Spleen (tissue), 11 donors: ENCODE results near the gene CCDC12. TPM values are rescaled to one million over a fixed set of nuclear protein-coding genes. Genes with fewer than 3 reads are reported as not detected.
A peak's percentile ranks its signal among the peaks of the same experiment; 100 is the strongest.

Source experiments
- DNase-seq: peaks from one replicate; pipeline ENCODE4 v3.0.0-alpha.2; 2020
- H3K27ac ChIP-seq, 8 donors: fragments of 200-600 bp; sonication (generic) in 7 of 8; 1 replicate in 4 of 8; 2 replicates in 4 of 8; pipeline versions ENCODE4 v1.5.0 to v1.8.0; 2016 to 2021; ENCODE audit warnings: inconsistent platforms in 4 of 8, mild to moderate bottlenecking in 4 of 8, moderate library complexity in 1 of 8
- H3K27me3 ChIP-seq, 7 donors: fragments of 200-600 bp; sonication (generic) in 6 of 7; replicated peaks in 1 of 7; 1 replicate in 4 of 7; 2 replicates in 3 of 7; pipeline versions ENCODE4 v1.5.0 to v1.8.0; 2016 to 2021; ENCODE audit warnings: inconsistent platforms in 3 of 7, mild to moderate bottlenecking in 1 of 7
- H3K36me3 ChIP-seq, 6 donors: fragments of 200-600 bp; sonication (generic) in 5 of 6; 1 replicate in 4 of 6; 2 replicates in 2 of 6; pipeline versions ENCODE4 v1.5.0 to v1.8.0; 2016 to 2021; ENCODE audit warnings: inconsistent platforms in 2 of 6
- H3K4me1 ChIP-seq, 6 donors: fragments of 200-600 bp; sonication (generic) in 5 of 6; 1 replicate in 3 of 6; 2 replicates in 3 of 6; pipeline versions ENCODE4 v1.5.0 to v1.8.0; 2016 to 2021; ENCODE audit warnings: inconsistent platforms in 3 of 6
- H3K4me3 ChIP-seq, 8 donors: fragments of 200-600 bp; sonication (generic) in 7 of 8; 1 replicate in 4 of 8; 2 replicates in 4 of 8; pipeline versions ENCODE4 v1.5.0 to v1.8.0; 2016 to 2021; ENCODE audit warnings: inconsistent platforms in 4 of 8, mild to moderate bottlenecking in 4 of 8, moderate library complexity in 2 of 8
- H3K9me3 ChIP-seq, 8 donors: fragments of 200-600 bp; sonication (generic) in 7 of 8; 1 replicate in 4 of 8; 2 replicates in 4 of 8; pipeline versions ENCODE4 v1.5.0 to v1.8.0; 2016 to 2021; ENCODE audit warnings: inconsistent platforms in 4 of 8
- CTCF ChIP-seq, 11 experiments: fragments of 200-600 bp in 7 of 11; fragments of 450-650 bp in 4 of 11; sonication (generic) in 4 of 11; IDR thresholded peaks in 8 of 11; conservative IDR thresholded peaks in 3 of 11; 1 replicate in 7 of 11; 2 replicates in 4 of 11; pipeline versions ENCODE4 v1.4.0 to v1.8.0; 2016 to 2021; ENCODE audit warnings: antibody characterized with exemption in 11 of 11, inconsistent platforms in 4 of 11, mild to moderate bottlenecking in 1 of 11
- POLR2A ChIP-seq, 3 donors: fragments of 450-650 bp; IDR thresholded peaks; one replicate each; pipeline ENCODE4 v1.5.1; 2017; ENCODE audit warnings: antibody characterized with exemption in 3 of 3, mild to moderate bottlenecking in 1 of 3
- POLR2AphosphoS5 ChIP-seq, 3 donors: sonication (generic); formaldehyde crosslinking; IDR thresholded peaks; one replicate each; pipeline ENCODE4 v1.5.1; 2017; ENCODE audit warnings: antibody characterized with exemption in 3 of 3
- WGBS, 5 donors: extraction: QIAGEN DNeasy Blood & Tissue Kit in 3 of 5; methylation state at CpG; one replicate each; pipeline versions ENCODE4 v1.1.5 to v1.1.7; 2013 to 2018; 5-methylcytosine and 5-hydroxymethylcytosine counted together
- intact Hi-C: fragments of 100-400 bp; cut with DNase I; formaldehyde crosslinking; loops from one replicate; pipeline ENCODE4 v1.15.0; 2023; ENCODE audit warnings: low total_unique reads
- polyA plus RNA-seq, 3 donors: library from polyadenylated mRNA; stranded (reverse); fragments of 200-250 nt; gene quantifications; one replicate each; pipeline ENCODE4 v1.2.1, GENCODE V29; 2013
- total RNA-seq, 7 donors: library from RNA; depleted of rRNA in 3 of 7; stranded (reverse); fragments of >200 nt in 3 of 7; fragmentation: NEBNext Ultra II Directional in 4 of 7; extraction: Animal tissue kit (Norgen Biotek cat#: 25700) in 4 of 7; gene quantifications; one replicate each; pipeline versions ENCODE4 v1.1.0 to v1.2.1, GENCODE V29; 2016 to 2021
- donor health status: healthy with polysubstance abuse.
- donor health status: DM: no; HTN: no; CAD: no; lungs with moderate emphysema.
- donor health status: DM: no; HTN: no; CAD: no.
- donor health status: Bipolar disorder and iron deficiency.
- donor health status: healthy.
- donor health status: DM: no; HTN: no; CAD: no.
- donor health status: DM: yes; HTN: yes; CAD: no.

The CCDC12 gene
- total and polyA plus RNA-seq, 10 donors, result 36.5 to 124 (median 55.7) TPM

GRCh38 chr3:46938118-46938517 is 38.4 kb downstream of the CCDC12 start:
- Histone ChIP-seq H3K27me3 (no peaks in the 10 kb centered on the region), H3K4me3 (no peak overlapping the region), H3K4me1 (peaks cover 43 to 96% (median 78%) of the 10 kb centered on the region in 6 donors), H3K9me3 (no peaks in the 10 kb centered on the region), H3K27ac (peak overlapping the region in 6 of 8 donors; percentile 6 to 88 (median 80)), H3K36me3 (peaks cover 0 to 89% (median 30%) of the 10 kb centered on the region in 6 donors)
- TF ChIP-seq CTCF (IDR thresholded peaks at IDR 0.05 in 8 of 11, conservative IDR thresholded peaks at IDR 0.05 in 3 of 11) (no peak), POLR2AphosphoS5 (IDR thresholded peaks at IDR 0.05) (no peak), POLR2A (IDR thresholded peaks at IDR 0.05) (no peak)
- DNase-seq, result no peak
- intact Hi-C loops, result no loop called here
- 88 to 95% (median 93%) methylated on average over 2 of the region's 2 CpGs for WGBS, 5 donors

GRCh38 chr3:46936733-46937250 is 39.8 kb downstream of the CCDC12 start:
- peaks cover 0 to 76% (median 30%) of the 10 kb centered on the region in 6 donors for H3K36me3 ChIP-seq
- H3K27ac ChIP-seq, result peak overlapping the region in 7 of 8 donors; percentile 60 to 88 (median 81)
- TF ChIP-seq CTCF (IDR thresholded peaks at IDR 0.05 in 8 of 11, conservative IDR thresholded peaks at IDR 0.05 in 3 of 11), result no peak
- no peak for TF ChIP-seq POLR2A (IDR thresholded peaks at IDR 0.05)
- no peak for TF ChIP-seq POLR2AphosphoS5 (IDR thresholded peaks at IDR 0.05)
- no peaks in the 10 kb centered on the region for H3K27me3 ChIP-seq
- H3K9me3 ChIP-seq, result no peaks in the 10 kb centered on the region
- H3K4me3 ChIP-seq, result peak overlapping the region in 1 of 8 donors; percentile 11
- peak; percentile 58 for DNase-seq
- 80 to 91% (median 87%) methylated on average over 5 of the region's 5 CpGs for WGBS, 5 donors
- H3K4me1 ChIP-seq, result peaks cover 52 to 97% (median 84%) of the 10 kb centered on the region in 6 donors
- intact Hi-C loops, result no loop called here

GRCh38 chr3:46935989-46936558 is 40.5 kb downstream of the CCDC12 start:
- Histone ChIP-seq H3K4me3 (peak overlapping the region in 1 of 8 donors; percentile 11), H3K4me1 (peaks cover 59 to 100% (median 92%) of the 10 kb centered on the region in 6 donors), H3K27ac (peak overlapping the region in 7 of 8 donors; percentile 60 to 88 (median 81)), H3K36me3 (peaks cover 0 to 71% (median 30%) of the 10 kb centered on the region in 6 donors), H3K9me3 (no peaks in the 10 kb centered on the region), H3K27me3 (no peaks in the 10 kb centered on the region)
- TF ChIP-seq POLR2AphosphoS5 (IDR thresholded peaks at IDR 0.05) (peak in 1 of 3 donors; percentile 45), CTCF (IDR thresholded peaks at IDR 0.05 in 8 of 11, conservative IDR thresholded peaks at IDR 0.05 in 3 of 11) (no peak)
- intact Hi-C loops, result no loop called here
- WGBS, 5 donors, result 52 to 78% (median 70%) methylated on average over 7 of the region's 7 CpGs
- peak; percentile 51 for DNase-seq

- TF ChIP-seq CTCF (IDR thresholded peaks at IDR 0.05 in 8 of 11, conservative IDR thresholded peaks at IDR 0.05 in 3 of 11) (peak in 7 of 11 experiments; percentile 8 to 48 (median 30)), POLR2AphosphoS5 (IDR thresholded peaks at IDR 0.05) (peak in 1 of 3 donors; percentile 62), POLR2A (IDR thresholded peaks at IDR 0.05) (no peak)
- intact Hi-C loops, result no loop called here
- peak; percentile 58 for DNase-seq
- Histone ChIP-seq H3K36me3 (peaks cover 0 to 64% (median 23%) of the 10 kb centered on the region in 6 donors), H3K27ac (peak overlapping the region; percentile 15 to 88 (median 79)), H3K27me3 (no peaks in the 10 kb centered on the region), H3K4me3 (no peak overlapping the region), H3K9me3 (no peaks in the 10 kb centered on the region), H3K4me1 (peaks cover 67 to 100% (median 95%) of the 10 kb centered on the region in 6 donors)
- 65 to 82% (median 69%) methylated on average over 3 to 7 of the region's 7 CpGs for WGBS, 5 donors
These were observed 41.2 kb downstream of the CCDC12 start for GRCh38 chr3:46935168-46935858.
